Glutamatergic neuron (in vitro differentiated cells): ENCODE results near the gene KCNN3. TPM values are rescaled to one million over a fixed set of nuclear protein-coding genes. Genes with fewer than 3 reads are reported as not detected.

ENCODE experiments used
- DNase-seq: peaks from one replicate; pipeline ENCODE4 v3.0.0; 2022
- H3K27ac Mint-ChIP-seq: one replicate; pipeline ENCODE4 v1.8.0; 2020; ENCODE audit warnings: mild to moderate bottlenecking, mixed read lengths, inconsistent platforms; ENCODE audit not compliant: unreplicated experiment
- H3K27me3 Mint-ChIP-seq: one replicate; pipeline ENCODE4 v1.8.0; 2020; ENCODE audit warnings: mild to moderate bottlenecking, moderate library complexity, mixed read lengths, inconsistent platforms; ENCODE audit not compliant: unreplicated experiment
- H3K36me3 Mint-ChIP-seq: one replicate; pipeline ENCODE4 v1.8.0; 2020; ENCODE audit warnings: mild to moderate bottlenecking, mixed read lengths, inconsistent platforms; ENCODE audit not compliant: unreplicated experiment
- H3K4me1 Mint-ChIP-seq: one replicate; pipeline ENCODE4 v1.8.0; 2020; ENCODE audit warnings: mild to moderate bottlenecking, low read depth, mixed read lengths, inconsistent platforms; ENCODE audit not compliant: unreplicated experiment
- H3K4me3 Mint-ChIP-seq: one replicate; pipeline ENCODE4 v1.8.0; 2020; ENCODE audit warnings: mild to moderate bottlenecking, mixed read lengths, inconsistent platforms; ENCODE audit not compliant: unreplicated experiment
- H3K9me3 Mint-ChIP-seq: one replicate; pipeline ENCODE4 v1.8.0; 2020; ENCODE audit warnings: mild to moderate bottlenecking, moderate library complexity, mixed read lengths, inconsistent platforms; ENCODE audit not compliant: unreplicated experiment
- CTCF ChIP-seq: fragments of 200-600 bp; sonication (generic); IDR thresholded peaks from one replicate; pipeline ENCODE4 v1.5.0; 2021; ENCODE audit not compliant: partially characterized antibody, unreplicated experiment
- total RNA-seq: library from RNA; stranded (reverse); fragmentation: NEBNext Ultra II Directional; extraction: Animal tissue kit (Norgen Biotek cat#: 25700); gene quantifications from one replicate; pipeline ENCODE4 v1.2.1, GENCODE V29; 2021; ENCODE audit not compliant: unreplicated experiment

The KCNN3 gene
- total RNA-seq, 1 donor from 2014 or later: 3.8 TPM

DNA sequence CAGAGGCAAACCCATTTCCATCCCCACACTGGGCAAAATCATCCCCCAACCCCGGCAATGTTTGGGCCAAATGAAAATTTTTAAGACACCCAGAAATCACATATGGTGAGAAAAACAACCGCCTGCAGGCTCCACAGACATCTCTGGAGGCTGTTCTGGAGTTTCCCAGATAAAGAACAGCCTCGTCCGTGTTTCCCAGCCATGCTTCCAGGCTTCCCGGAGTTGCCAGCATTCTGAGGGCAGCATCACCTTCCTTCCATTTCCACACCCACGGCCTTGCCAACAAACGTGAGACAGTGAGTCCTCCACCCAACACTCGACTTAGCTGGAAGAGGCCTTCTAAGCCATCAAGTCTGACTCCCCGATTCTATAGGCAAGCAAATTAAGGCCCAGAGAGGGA lies 36.9 kb downstream of the KCNN3 start:
- TF ChIP-seq CTCF: no peak
- H3K4me3 Mint-ChIP-seq: no peak overlapping the region
- peaks cover 39% of the 10 kb centered on the region for H3K4me1 Mint-ChIP-seq
- H3K27me3 Mint-ChIP-seq: peaks cover 15% of the 10 kb centered on the region
- no peaks in the 10 kb centered on the region for H3K36me3 Mint-ChIP-seq
- H3K9me3 Mint-ChIP-seq: peaks cover 9% of the 10 kb centered on the region
- no peak for DNase-seq
- H3K27ac Mint-ChIP-seq: no peak overlapping the region

DNA sequence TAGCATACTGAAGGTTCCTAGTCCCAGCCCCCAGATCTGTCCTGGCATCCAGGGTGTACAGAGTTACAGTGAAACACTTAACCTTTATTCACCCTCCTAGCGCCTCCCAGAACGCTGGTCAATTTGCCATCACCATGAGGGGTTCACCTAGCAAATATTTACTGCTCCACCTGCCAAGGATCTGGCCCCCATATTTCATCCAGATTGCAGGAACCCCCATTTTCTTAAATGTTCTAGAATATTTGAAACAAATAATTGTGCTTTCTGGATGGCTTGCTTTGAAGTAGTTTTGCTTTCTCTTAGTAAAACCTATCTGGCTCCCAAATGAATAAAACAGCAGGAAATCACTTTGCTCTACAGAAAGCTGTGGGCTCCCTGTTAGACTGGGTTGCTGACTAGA lies 37.7 kb downstream of the KCNN3 start:
- no peak for DNase-seq
- no peak overlapping the region for H3K4me3 Mint-ChIP-seq
- peaks cover 31% of the 10 kb centered on the region for H3K4me1 Mint-ChIP-seq
- TF ChIP-seq CTCF: no peak
- H3K36me3 Mint-ChIP-seq: no peaks in the 10 kb centered on the region
- H3K9me3 Mint-ChIP-seq: peaks cover 5% of the 10 kb centered on the region
- H3K27me3 Mint-ChIP-seq: peaks cover 7% of the 10 kb centered on the region
- no peak overlapping the region for H3K27ac Mint-ChIP-seq

- peaks cover 5% of the 10 kb centered on the region for H3K9me3 Mint-ChIP-seq
- H3K36me3 Mint-ChIP-seq: no peaks in the 10 kb centered on the region
- no peak overlapping the region for H3K27ac Mint-ChIP-seq
- H3K27me3 Mint-ChIP-seq: peaks cover 2% of the 10 kb centered on the region
- no peak overlapping the region for H3K4me3 Mint-ChIP-seq
- peaks cover 31% of the 10 kb centered on the region for H3K4me1 Mint-ChIP-seq
- TF ChIP-seq CTCF: no peak
- no peak for DNase-seq
Observed at GRCh38 chr1:154831462-154831861, 38.6 kb downstream of the KCNN3 start.

- Mint-ChIP-seq H3K4me1 (peaks cover 26% of the 10 kb centered on the region), H3K27ac (no peak overlapping the region), H3K9me3 (peaks cover 3% of the 10 kb centered on the region), H3K4me3 (no peak overlapping the region), H3K36me3 (no peaks in the 10 kb centered on the region), H3K27me3 (no peaks in the 10 kb centered on the region)
- no peak for TF ChIP-seq CTCF
- no peak for DNase-seq
Observed at GRCh38 chr1:154829062-154829461, 41.0 kb downstream of the KCNN3 start.

- no peak overlapping the region for H3K27ac Mint-ChIP-seq
- peaks cover 2% of the 10 kb centered on the region for H3K27me3 Mint-ChIP-seq
- peaks cover 21% of the 10 kb centered on the region for H3K4me1 Mint-ChIP-seq
- no peak for DNase-seq
- H3K36me3 Mint-ChIP-seq: no peaks in the 10 kb centered on the region
- TF ChIP-seq CTCF: no peak
- H3K4me3 Mint-ChIP-seq: no peak overlapping the region
- H3K9me3 Mint-ChIP-seq: peaks cover 2% of the 10 kb centered on the region
Observed at GRCh38 chr1:154824179-154825000, 45.7 kb downstream of the KCNN3 start.
